ENCODE results near the gene TCF19.
"Not testable (repeated sequence)": the region's sequence is repeated elsewhere in the genome, so short reads cannot be mapped to it uniquely, and the experiment has no call there.

TCF19 gene

DNA sequence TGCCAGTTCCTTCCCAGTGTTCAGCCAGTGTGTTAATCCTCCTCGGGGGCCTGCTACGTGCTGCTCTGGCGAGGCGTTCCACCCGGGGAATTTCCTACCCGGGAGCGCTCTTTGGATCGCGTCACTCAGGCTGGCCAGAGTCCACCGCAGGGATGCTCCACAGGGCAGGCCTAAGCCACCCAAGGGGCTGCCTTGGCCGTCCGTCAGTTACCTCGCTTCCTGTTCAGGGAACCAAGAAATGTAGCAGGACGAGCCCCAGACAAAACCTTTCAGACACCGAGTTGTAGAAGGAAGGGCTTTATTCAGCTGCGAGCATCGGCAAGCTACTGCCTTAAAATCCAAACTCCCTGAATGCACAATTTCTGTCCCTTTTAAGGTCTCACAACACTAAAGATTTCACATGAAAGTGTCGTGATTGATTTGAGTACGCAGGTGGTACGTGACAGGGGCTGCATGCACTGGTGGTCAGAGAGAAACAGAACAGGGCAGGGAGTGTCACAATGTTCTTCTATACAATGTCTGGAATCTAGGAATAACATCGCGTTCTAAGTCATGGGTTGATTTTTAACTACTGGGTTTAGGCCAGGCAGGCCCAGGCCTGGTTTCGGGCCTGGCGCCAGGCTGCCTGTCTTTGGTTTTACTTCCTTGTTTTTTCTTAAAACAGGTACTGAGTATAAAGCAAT, 27.8 kb downstream of the TCF19 start:
- no peak for DNase-seq (ENCODE audit: extremely low read depth, low read depth)
- TF ChIP-seq CTCF (IDR thresholded peaks at IDR 0.05; ENCODE audit: low read depth, low read length, missing control alignments) = no peak
- H3K4me3 ChIP-seq (replicated peaks; ENCODE audit: low read depth, low read length) = no peak overlapping the region

DNA sequence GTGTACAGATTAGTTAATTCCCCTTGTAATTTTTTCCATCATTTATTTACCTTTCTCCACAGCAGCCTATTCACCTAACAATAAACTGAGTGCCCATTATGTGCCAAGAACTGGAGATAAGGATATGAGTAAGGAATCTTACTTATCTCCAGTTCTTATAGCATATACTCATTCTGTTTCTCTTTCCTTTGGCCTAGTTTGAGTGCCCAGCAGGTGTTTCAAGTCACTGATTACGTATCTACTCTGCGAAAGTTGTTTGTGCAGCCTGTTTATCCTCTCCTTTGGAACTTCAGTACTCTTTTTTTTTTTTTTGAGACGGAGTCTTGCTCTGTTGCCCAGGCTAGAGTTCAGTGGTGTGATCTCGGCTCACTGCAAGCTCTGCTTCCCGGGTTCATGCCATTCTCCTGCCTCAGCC, 29.4 kb downstream of the TCF19 start:
- no peak for TF ChIP-seq CTCF (IDR thresholded peaks at IDR 0.05; ENCODE audit: low read depth, low read length, missing control alignments)
- no peak for DNase-seq (ENCODE audit: extremely low read depth, low read depth)

GRCh38 chr6:31189223-31189622, 30.8 kb downstream of the TCF19 start:
- not testable (repeated sequence) for H3K4me3 ChIP-seq (replicated peaks; ENCODE audit: low read depth, low read length); DNase-seq (ENCODE audit: extremely low read depth, low read depth)

More for the DNA sequence above, 29.4 kb downstream of the TCF19 start:
- H3K4me3 ChIP-seq (replicated peaks; ENCODE audit: low read depth, low read length) = no peak overlapping the region

DNA sequence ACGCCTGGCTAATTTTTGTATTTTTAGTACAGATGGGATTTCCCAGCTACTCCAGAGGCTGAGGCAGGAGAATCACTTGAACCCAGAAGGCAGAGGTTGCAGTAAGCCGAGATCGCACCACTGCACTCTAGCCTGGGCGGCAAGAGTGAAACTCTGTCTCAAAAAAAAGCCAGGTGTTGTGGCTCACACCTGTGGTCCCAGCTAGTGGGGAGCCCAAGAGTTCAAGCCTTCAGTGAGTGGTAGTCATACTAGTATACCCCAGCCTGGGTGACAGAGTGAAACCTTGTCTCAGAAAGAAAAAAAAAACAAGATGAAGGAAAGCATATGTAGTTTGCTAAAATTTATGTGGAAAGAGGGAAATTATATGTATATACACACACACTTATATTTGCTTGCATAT, 32.1 kb downstream of the TCF19 start:
- no peak for TF ChIP-seq CTCF (IDR thresholded peaks at IDR 0.05; ENCODE audit: low read depth, low read length, missing control alignments)
- no peak overlapping the region for H3K4me3 ChIP-seq (replicated peaks; ENCODE audit: low read depth, low read length)
- no peak for DNase-seq (ENCODE audit: extremely low read depth, low read depth)

- TF ChIP-seq CTCF (IDR thresholded peaks at IDR 0.05; ENCODE audit: low read depth, low read length, missing control alignments) = peak; percentile 55
- not testable (repeated sequence) for H3K4me3 ChIP-seq (replicated peaks; ENCODE audit: low read depth, low read length)
- peak; percentile 55 for DNase-seq (ENCODE audit: extremely low read depth, low read depth)
These were observed 34.2 kb downstream of the TCF19 start for GRCh38 chr6:31192431-31193105.

DNA sequence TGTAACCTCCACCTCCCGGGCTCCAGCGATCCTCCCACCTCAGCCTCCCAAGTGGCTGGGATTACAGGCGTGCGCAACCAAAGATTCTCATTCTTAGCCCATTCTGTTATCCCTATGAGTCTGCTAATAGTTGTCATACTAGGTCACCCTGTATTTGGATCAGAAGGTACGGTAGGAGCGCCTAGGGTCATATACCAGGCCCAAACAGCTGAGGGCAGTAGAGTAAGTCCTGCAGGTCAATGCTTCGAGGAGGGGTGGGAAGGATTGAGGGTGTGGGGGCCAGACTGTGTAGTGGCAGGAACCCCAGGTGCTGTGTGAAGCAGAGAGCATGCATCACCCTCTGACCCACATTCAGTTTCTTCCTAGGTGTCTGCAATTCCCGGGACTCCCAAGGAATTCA, 34.8 kb downstream of the TCF19 start:
- DNase-seq (ENCODE audit: extremely low read depth, low read depth) = no peak
- TF ChIP-seq CTCF (IDR thresholded peaks at IDR 0.05; ENCODE audit: low read depth, low read length, missing control alignments) = no peak
- H3K4me3 ChIP-seq (replicated peaks; ENCODE audit: low read depth, low read length) = no peak overlapping the region

DNA sequence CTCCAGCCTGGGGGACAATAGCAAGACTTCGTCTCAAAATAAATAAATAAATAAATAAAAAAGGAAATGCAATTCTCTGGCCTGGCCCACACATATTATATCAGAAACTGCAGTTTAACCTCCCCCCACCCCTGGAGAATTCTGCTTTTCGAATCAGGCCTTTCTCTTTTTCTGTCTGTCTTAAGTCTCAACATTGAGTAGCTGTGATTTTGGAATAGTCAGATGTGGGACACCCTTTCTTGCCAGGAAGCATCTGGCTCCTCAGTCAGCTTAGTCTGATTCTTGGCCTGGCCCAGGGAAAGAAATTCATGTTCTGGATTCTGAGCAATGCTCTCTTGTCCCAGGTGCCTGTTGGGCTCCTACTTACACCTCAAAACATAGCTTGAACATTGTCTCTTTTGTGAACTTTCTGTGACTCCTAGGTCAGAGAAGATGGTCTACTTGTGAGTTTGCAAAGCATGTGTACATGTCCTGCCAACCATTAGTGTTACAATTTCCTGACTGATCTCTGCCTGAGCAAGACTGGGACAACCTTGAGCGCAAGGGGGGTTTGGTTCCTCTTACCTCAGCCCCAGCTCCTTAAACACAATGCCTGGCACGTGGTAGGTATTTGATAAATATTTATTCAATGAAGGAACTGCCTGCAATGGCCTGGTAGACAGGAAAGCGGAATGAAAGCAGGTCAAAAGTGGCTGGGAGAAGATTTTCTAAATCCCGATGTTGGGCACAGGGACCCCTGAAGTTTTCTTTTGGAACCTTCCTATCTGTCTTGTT, 35.9 kb downstream of the TCF19 start:
- no peak overlapping the region for H3K4me3 ChIP-seq (replicated peaks; ENCODE audit: low read depth, low read length)
- DNase-seq (ENCODE audit: extremely low read depth, low read depth) = no peak
- TF ChIP-seq CTCF (IDR thresholded peaks at IDR 0.05; ENCODE audit: low read depth, low read length, missing control alignments) = no peak

DNA sequence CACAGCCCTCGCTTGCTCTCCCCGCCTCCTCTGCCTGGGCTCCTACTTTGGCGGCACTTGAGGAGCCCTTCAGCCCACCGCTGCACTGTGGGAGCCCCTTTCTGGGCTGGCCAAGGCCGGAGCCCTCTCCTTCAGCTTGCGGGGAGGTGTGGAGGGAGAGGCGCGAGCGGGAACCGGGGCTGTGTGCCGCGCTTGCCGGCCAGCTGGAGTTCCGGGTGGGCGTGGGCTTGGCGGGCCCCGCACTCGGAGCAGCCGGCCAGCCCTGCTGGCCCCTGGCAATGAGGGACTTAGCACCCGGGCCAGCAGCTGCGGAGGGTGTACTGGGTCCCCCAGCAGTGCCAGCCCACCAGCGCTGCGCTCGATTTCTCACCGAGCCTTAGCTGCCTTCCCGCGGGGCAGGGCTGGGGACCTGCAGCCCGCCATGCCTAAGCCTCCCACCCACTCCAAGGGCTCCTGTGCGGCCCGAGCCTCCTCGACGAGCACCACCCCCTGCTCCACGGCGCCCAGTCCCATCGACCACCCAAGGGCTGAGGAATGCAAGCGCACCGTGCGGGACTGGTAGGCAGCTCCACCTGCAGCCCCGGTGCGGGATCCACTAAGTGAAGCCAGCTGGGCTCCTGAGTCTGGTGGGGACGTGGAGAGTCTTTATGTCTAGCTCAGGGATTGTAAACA, 37.1 kb downstream of the TCF19 start:
- H3K4me3 ChIP-seq (replicated peaks; ENCODE audit: low read depth, low read length); DNase-seq (ENCODE audit: extremely low read depth, low read depth): not testable (repeated sequence)

- peak overlapping the region; percentile 50 for H3K4me3 ChIP-seq (replicated peaks; ENCODE audit: low read depth, low read length)
- DNase-seq (ENCODE audit: extremely low read depth, low read depth) = not testable (repeated sequence)
These were observed 38.0 kb downstream of the TCF19 start for GRCh38 chr6:31196251-31197022.
